PC-9 (cell line): ENCODE measurements around the gene PSD2. TPM values are rescaled to one million over a fixed set of nuclear protein-coding genes. Genes with fewer than 3 reads are reported as not detected.

ENCODE experiments used
- BruUV-seq: library from RNA; stranded (reverse); fragments of 400-500 nt; replicated peaks from 2 replicates; lab custom pipeline; 2021; lab: Mats Ljungman, UMichigan
- CTCF ChIA-PET: fragments of 300-600 bp; sonication (Branson Sonifier 250); formaldehyde crosslinking; loops from one replicate; lab custom pipeline; 2022; ENCODE audit warnings: antibody characterized with exemption; lab: Charles Lee
- POLR2A ChIA-PET: fragments of 300-600 bp; sonication (Branson Sonifier 250); formaldehyde crosslinking; loops from one replicate; lab custom pipeline; 2022; ENCODE audit warnings: antibody characterized with exemption; ENCODE audit not compliant: unreplicated experiment; lab: Charles Lee
- DNase-seq, 2 experiments: peaks; one replicate each; pipeline versions ENCODE4 v3.0.0 to v3.0.0-alpha.2; 2015 to 2022; ENCODE audit warnings: mixed read lengths in 1 of 2
- H2AFZ ChIP-seq: fragments of 200-600 bp; sonication (generic); 2 replicates; pipeline ENCODE4 v1.8.1; 2017; ENCODE audit warnings: antibody characterized with exemption
- H3F3A ChIP-seq: fragments of 200-600 bp; sonication (generic); 2 replicates; pipeline ENCODE4 v1.8.1; 2017; ENCODE audit warnings: antibody characterized with exemption, mild to moderate bottlenecking, low read depth; ENCODE audit not compliant: insufficient read depth
- H3K27ac ChIP-seq: fragments of 200-600 bp; sonication (generic); 2 replicates; pipeline ENCODE4 v1.6.1; 2016; ENCODE audit warnings: mixed run types
- H3K27me3 ChIP-seq: fragments of 200-600 bp; sonication (generic); 2 replicates; pipeline ENCODE4 v1.6.1; 2016; ENCODE audit warnings: low read depth, mixed run types; ENCODE audit not compliant: insufficient read depth
- H3K36me3 ChIP-seq: fragments of 200-600 bp; sonication (generic); 2 replicates; pipeline ENCODE4 v1.6.1; 2016; ENCODE audit warnings: low read depth, mixed run types
- H3K4me1 ChIP-seq: fragments of 200-600 bp; sonication (generic); replicated peaks from 2 replicates; pipeline ENCODE4 v1.6.1; 2016; ENCODE audit warnings: mixed run types; ENCODE audit not compliant: insufficient read depth
- H3K4me2 ChIP-seq: fragments of 200-600 bp; sonication (generic); 2 replicates; pipeline ENCODE4 v1.6.1; 2017; ENCODE audit warnings: mixed run types
- H3K4me3 ChIP-seq: fragments of 200-600 bp; sonication (generic); 2 replicates; pipeline ENCODE4 v1.6.1; 2016; ENCODE audit warnings: mixed run types
- H3K79me2 ChIP-seq: fragments of 200-600 bp; sonication (generic); 2 replicates; pipeline ENCODE4 v1.6.1; 2017; ENCODE audit warnings: low read depth, mixed run types
- H3K9me2 ChIP-seq: fragments of 200-600 bp; sonication (generic); 2 replicates; pipeline ENCODE4 v1.8.1; 2017; ENCODE audit warnings: mild to moderate bottlenecking; ENCODE audit not compliant: insufficient read depth
- H3K9me3 ChIP-seq: fragments of 200-600 bp; sonication (generic); 2 replicates; pipeline ENCODE4 v1.8.1; 2016; ENCODE audit warnings: low read depth; ENCODE audit not compliant: insufficient read depth
- H4K20me1 ChIP-seq: fragments of 200-600 bp; sonication (generic); 2 replicates; pipeline ENCODE4 v1.8.1; 2017; ENCODE audit not compliant: insufficient read depth
- EZH2 ChIP-seq: fragments of 200-600 bp; sonication (generic); IDR thresholded peaks from 2 replicates; pipeline ENCODE4 v1.8.0; 2017; ENCODE audit warnings: antibody characterized with exemption, low read depth
- intact Hi-C: fragments of 100-400 bp; cut with micrococcal nuclease; formaldehyde crosslinking; loops from one replicate; pipeline ENCODE4 v1.10.0; 2022; ENCODE audit not compliant: unreplicated experiment
- total RNA-seq: library from RNA; stranded (reverse); gene quantifications from 2 replicates; pipeline ENCODE4 v1.2.3, GENCODE V29; 2021
- TF ChIP-seq, protein P1 (sequence below): fragments of 200-600 bp; sonication (generic); conservative IDR thresholded peaks from 2 replicates; pipeline ENCODE4 v1.6.1; 2017; ENCODE audit warnings: mixed run types, antibody characterized with exemption, mild to moderate bottlenecking, moderate library complexity

The PSD2 gene
- total RNA-seq, 1 experiment from 2014 or later, result 0.07 TPM

DNA sequence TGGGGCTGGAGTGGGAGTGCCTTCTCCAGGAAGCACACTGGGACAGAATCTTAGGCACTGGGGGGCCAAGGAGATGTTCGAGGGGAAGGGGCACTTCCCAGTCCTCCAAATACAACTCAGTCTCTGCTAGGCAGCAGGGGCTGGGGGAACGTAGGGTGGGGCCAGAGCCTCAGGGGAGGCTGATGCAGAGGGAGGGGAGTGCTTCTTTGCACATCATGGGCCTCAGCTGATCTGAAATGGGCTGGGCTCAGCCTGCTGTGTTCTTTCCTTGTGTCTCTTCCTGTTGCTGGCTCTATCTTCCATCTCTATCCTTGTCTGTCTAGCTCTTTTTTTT lies 15.6 kb downstream of the PSD2 start:
- Histone ChIP-seq H3K9me3 (no peaks in the 10 kb centered on the region), H2AFZ (no peak overlapping the region), H3F3A (no peaks in the 10 kb centered on the region), H3K4me1 (no peaks in the 10 kb centered on the region), H3K4me3 (no peak overlapping the region), H4K20me1 (no peaks in the 10 kb centered on the region), H3K79me2 (no peaks in the 10 kb centered on the region), H3K4me2 (no peak overlapping the region), H3K27me3 (peaks cover 74% of the 10 kb centered on the region), H3K27ac (no peak overlapping the region), H3K9me2 (no peaks in the 10 kb centered on the region), H3K36me3 (no peaks in the 10 kb centered on the region)
- no peak for TF ChIP-seq EZH2
- TF ChIP-seq, protein P1, sequence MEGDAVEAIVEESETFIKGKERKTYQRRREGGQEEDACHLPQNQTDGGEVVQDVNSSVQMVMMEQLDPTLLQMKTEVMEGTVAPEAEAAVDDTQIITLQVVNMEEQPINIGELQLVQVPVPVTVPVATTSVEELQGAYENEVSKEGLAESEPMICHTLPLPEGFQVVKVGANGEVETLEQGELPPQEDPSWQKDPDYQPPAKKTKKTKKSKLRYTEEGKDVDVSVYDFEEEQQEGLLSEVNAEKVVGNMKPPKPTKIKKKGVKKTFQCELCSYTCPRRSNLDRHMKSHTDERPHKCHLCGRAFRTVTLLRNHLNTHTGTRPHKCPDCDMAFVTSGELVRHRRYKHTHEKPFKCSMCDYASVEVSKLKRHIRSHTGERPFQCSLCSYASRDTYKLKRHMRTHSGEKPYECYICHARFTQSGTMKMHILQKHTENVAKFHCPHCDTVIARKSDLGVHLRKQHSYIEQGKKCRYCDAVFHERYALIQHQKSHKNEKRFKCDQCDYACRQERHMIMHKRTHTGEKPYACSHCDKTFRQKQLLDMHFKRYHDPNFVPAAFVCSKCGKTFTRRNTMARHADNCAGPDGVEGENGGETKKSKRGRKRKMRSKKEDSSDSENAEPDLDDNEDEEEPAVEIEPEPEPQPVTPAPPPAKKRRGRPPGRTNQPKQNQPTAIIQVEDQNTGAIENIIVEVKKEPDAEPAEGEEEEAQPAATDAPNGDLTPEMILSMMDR, result no peak
- BruUV-seq, result no TSS peak
- POLR2A ChIA-PET, result no interaction called here
- no peak for DNase-seq
- intact Hi-C loops, result no loop called here
- CTCF ChIA-PET, result no interaction called here

DNA sequence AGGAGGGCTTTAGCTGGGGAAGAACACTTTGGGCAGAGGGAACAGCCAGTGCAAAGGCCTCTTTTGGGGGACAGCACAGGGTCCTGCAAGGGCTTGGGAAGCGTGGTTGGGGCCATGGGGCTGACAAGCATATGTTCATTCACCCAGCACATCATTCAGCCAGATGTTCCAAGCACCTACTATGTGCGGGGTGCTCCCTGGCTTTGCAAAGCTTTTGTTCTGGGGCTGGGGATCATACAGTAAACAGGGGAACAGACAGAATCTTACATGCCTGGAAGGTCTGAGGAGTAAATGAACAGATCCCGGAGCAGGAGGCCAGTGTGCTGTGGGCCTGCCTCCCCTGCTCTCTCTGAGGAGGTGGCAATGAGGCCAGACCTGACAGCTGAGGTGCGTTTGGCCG lies 16.7 kb downstream of the PSD2 start:
- BruUV-seq, result no TSS peak
- no peak overlapping the region for H2AFZ ChIP-seq
- no peaks in the 10 kb centered on the region for H3K79me2 ChIP-seq
- DNase-seq, result no peak
- peaks cover 83% of the 10 kb centered on the region for H3K27me3 ChIP-seq
- no peaks in the 10 kb centered on the region for H3K9me3 ChIP-seq
- ChIA-PET POLR2A (no interaction called here), CTCF (interaction anchor here (0.8 kb wide), 1 partner anchor 308 kb away, joined by 3 read pairs; no protein-coding TSS in a partner anchor)
- no peaks in the 10 kb centered on the region for H3K9me2 ChIP-seq
- no peaks in the 10 kb centered on the region for H3K4me1 ChIP-seq
- TF ChIP-seq, protein P1, result no peak
- no peak for TF ChIP-seq EZH2
- intact Hi-C loops, result no loop called here
- H3K36me3 ChIP-seq, result no peaks in the 10 kb centered on the region
- H3K4me2 ChIP-seq, result no peak overlapping the region
- no peaks in the 10 kb centered on the region for H3F3A ChIP-seq
- no peak overlapping the region for H3K4me3 ChIP-seq
- no peak overlapping the region for H3K27ac ChIP-seq
- no peaks in the 10 kb centered on the region for H4K20me1 ChIP-seq

DNA sequence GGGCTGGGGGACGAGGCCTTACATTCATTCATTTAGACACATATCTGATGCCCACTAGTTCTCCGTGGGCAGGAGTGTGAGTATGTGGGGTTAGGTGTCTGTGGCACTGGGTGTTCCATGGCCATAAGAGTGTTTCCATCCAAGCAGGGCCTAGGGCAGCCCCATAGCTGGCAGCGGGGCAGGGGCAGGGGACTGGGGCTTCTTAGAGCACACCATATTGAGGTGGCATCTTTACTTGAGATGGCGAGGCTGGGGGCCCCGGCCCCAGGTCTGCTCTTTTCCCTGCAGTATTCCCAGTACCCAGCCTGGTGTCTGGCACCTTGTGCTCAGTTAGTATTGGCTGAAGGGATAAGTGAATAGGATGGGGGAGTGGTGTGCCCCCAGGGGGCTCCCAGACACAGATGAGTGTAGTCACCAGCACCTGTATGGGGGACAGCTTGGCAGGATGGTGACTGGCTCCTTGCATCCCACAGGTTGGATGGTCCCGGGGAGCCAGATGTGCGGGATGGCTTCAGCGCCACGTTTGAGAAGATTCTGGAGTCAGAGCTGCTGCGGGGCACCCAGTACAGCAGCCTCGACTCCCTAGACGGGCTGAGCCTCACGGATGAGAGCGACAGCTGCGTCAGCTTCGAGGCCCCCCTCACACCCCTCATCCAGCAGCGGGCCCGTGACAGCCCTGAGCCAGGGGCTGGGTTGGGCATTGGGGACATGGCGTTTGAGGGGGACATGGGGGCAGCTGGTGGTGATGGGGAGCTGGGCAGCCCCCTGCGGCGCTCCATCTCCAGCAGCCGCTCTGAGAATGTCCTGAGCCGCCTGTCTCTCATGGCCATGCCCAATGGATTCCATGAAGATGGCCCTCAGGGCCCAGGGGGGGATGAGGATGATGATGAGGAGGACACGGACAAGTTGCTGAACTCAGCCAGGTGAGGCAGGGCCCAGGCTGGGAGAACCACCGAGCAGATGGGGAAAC lies 17.5 kb downstream of the PSD2 start:
- H4K20me1 ChIP-seq, result no peaks in the 10 kb centered on the region
- H3K9me3 ChIP-seq, result no peaks in the 10 kb centered on the region
- no peak overlapping the region for H2AFZ ChIP-seq
- TF ChIP-seq, protein P1, result no peak
- TF ChIP-seq EZH2, result no peak
- no peaks in the 10 kb centered on the region for H3K36me3 ChIP-seq
- H3K9me2 ChIP-seq, result no peaks in the 10 kb centered on the region
- POLR2A ChIA-PET, result no interaction called here
- intact Hi-C loops, result no loop called here
- peaks cover 86% of the 10 kb centered on the region for H3K27me3 ChIP-seq
- H3K79me2 ChIP-seq, result no peaks in the 10 kb centered on the region
- H3K4me1 ChIP-seq, result no peaks in the 10 kb centered on the region
- H3K4me2 ChIP-seq, result no peak overlapping the region
- H3K4me3 ChIP-seq, result no peak overlapping the region
- H3F3A ChIP-seq, result no peaks in the 10 kb centered on the region
- no TSS peak for BruUV-seq
- CTCF ChIA-PET, result interaction anchor here (0.8 kb wide), 1 partner anchor 308 kb away, joined by 3 read pairs; no protein-coding TSS in a partner anchor
- H3K27ac ChIP-seq, result no peak overlapping the region
- no peak for DNase-seq
